ENCODE data around the gene STRADA.
"Not testable (repeated sequence)": the region's sequence is repeated elsewhere in the genome, so short reads cannot be mapped to it uniquely, and the experiment has no call there.

The STRADA gene

GRCh38 chr17:63754046-63754445 lies 12.4 kb upstream of the STRADA start:
- DNase-seq, result no peak

GRCh38 chr17:63753215-63753614 lies 11.6 kb upstream of the STRADA start:
- DNase-seq, result no peak

GRCh38 chr17:63752707-63753106 lies 11.1 kb upstream of the STRADA start:
- no peak for DNase-seq

DNA sequence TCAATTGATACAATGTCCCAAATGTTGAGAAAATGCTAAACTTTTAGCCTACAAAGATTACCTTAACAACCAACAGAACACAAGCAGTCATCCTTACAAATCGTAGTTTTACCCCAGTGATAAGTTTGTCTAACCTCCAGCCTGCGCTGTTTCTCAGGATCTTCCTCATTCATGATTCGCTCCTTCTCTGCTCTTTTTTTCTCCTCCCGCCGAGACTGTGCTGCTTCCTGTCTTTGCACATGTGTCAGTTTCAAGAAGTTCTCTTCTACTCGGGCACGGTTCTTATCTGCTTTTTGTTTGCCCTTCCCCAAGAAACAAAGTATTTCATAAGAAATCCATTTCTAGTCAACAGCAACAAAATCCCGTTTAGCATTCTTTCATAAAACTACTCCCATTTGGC lies 10.2 kb upstream of the STRADA start:
- peak; percentile 57 for DNase-seq

DNA sequence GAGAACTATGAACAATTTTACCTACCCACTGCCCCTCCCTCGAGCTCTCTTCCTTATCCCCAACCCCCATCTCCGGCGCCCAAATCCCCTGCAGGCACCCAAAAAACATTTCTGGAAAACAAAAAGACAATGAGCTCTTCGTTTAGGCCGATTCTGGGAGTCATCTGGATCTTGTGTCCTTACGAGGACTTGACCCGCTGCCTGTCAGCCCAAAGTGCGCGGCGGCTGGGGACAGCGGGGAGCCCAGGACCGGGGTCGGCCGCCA lies 524 bp downstream of the STRADA start:
- peak; percentile 8 for DNase-seq

- DNase-seq, result no peak
Measured at GRCh38 chr17:63740464-63741142, 996 bp downstream of the STRADA start.

DNA sequence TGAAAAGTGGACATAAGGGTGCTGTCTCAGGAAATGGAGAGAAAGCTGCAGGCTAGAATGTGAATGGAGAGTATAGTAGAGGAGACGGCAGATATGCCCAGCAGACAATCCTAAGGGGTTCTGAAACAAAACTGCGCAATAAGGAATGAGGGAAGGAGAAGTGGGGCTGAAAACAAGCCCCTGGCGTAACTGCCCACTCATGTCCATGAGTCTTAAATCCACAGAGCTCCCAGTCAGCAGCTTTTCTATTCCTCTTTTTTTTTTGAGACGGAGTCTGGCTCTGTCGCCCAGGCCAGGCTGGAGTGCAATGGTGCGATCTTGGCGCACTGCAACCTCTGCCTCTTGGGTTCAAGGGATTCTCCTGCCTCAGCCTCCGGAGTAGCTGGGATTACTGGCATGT lies 5.9 kb downstream of the STRADA start:
- DNase-seq, result no peak

DNA sequence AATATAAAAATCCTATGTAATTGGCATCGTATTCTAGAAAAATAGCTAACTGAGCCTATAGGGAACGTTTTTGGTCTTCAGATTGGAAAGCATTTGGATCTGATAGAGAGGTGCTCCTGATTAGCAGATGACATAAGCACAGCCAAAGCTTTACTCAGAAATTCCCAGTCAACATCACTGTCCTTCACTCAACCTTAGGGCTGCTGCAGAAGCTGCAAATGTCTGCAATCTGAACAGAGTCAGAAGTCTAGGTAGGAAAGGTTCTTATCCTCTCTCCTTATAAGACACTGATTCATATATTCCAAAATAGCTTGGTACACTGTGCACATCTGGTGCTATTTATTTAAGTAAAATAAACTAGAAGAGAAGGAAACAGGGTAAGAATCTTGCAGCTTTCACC lies 19.2 kb downstream of the STRADA start:
- DNase-seq, result no peak

- DNase-seq, result not testable (repeated sequence)
Measured at GRCh38 chr17:63720194-63720593, 21.4 kb downstream of the STRADA start.

DNA sequence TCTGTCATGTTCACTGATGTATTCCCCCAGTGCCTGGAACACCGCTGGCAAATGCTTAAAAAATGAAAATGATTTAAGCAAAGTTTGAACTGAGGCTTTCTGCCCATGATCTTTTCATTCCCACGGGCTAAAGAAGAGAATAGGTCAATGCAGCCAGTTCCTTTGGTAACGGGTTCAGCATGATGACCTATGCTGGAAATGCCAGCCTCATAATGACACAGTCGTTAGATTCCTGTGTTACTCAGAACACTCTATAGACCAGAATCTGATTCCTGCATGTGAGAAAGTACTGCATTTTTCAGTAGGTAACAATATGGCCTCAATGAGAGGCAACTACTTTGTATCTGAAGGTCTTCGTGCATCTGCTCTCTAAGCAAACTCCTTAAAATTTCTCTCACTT lies 22.6 kb downstream of the STRADA start:
- DNase-seq, result no peak

- no peak for DNase-seq
Measured at GRCh38 chr17:63716426-63716825, 25.2 kb downstream of the STRADA start.

DNA sequence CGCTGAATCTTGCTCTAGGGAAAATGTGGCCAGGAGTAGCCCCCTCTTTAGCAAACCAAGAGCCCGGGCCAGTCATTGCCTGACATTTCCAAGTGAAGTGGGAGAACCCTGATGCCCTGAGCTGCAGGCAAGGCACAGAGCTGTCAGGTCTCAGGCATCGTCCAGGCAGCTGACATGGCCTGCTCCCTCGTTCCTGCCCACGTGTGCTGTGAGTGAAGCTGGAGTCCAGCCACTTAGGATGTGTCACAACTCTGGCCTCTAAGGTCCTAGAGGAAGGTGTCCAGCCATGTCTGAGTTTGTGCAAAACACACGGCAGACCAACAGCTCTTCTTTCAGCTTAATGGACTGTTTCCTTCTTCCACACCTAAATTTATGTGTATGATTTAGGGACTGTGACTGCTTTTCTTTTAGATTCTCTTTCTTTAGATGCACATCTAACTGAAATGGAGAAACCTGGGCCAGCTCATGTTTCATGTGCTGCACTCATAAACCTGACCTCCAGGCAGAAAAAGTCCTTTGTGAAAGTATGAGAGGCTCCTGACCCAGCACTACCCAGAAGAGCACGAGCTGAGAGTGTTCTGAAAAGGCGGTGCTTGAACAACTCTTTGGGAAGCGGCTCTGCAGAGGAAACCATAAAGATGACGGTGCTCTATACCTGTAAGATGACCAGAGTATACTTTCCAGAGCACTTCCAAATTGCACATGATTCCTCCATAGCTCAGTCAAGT lies 26.9 kb downstream of the STRADA start:
- DNase-seq, result no peak

GRCh38 chr17:63709110-63709509 lies 32.5 kb downstream of the STRADA start:
- no peak for DNase-seq

GRCh38 chr17:63707151-63707550 lies 34.4 kb downstream of the STRADA start:
- no peak for DNase-seq

DNA sequence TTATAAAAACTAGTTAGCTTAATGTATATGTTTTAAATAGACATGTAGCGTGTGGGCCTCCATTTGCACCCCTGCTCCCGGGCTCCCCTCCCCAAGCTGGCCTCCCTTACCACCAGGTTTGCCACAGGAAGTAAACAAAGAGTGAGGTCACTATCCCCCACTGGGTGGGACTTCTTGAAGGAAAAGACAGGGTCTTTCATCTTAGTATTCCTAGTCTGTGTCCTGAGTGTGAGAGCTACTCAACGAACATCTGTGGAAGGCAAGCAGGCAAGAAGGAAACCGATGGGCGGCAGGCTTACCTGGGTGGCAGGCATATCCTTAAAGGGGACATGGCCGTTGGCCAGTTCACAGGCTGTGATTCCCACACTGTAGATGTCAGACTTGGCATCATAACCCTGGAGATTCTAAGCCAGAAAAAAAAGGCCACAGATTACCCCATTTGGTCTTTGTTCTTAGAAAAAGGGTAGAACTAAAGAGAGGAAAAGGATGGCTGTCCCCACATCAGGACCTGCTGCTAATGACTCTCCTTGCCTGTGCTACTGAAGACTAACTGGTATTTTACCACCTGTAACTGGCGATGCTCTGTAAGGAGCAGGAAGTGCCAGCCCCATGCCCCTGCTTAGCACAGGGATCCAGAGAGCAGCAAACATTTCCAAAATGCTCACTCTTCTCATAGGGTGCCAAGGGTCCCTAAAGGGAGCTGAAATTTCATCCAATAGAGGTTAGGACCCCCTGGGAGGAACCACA lies 35.1 kb downstream of the STRADA start:
- no peak for DNase-seq

- DNase-seq, result no peak
Measured at GRCh38 chr17:63705657-63706056, 35.9 kb downstream of the STRADA start.

- DNase-seq, result no peak
Measured at GRCh38 chr17:63704836-63705235, 36.8 kb downstream of the STRADA start.

DNA sequence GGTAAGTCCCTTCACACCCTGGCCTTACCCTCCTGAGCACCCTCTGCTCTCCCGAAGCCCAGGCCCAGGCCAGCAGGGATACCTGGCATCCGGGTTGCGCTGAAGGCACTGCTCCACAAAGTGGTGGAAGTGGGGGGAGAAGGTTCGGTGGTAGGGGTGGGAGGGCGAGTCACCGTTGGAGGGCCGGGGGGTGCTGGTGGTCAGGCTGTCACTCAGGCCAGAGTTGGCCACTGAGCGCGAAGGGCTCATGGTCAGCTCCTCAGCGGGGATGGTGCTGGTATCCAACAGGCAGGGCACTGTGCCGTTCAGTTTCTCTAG lies 37.4 kb downstream of the STRADA start:
- no peak for DNase-seq

- no peak for DNase-seq
Measured at GRCh38 chr17:63703556-63704258, 37.9 kb downstream of the STRADA start.

- no peak for DNase-seq
Measured at GRCh38 chr17:63703029-63703428, 38.6 kb downstream of the STRADA start.

- DNase-seq, result no peak
Measured at GRCh38 chr17:63702721-63703015, 38.9 kb downstream of the STRADA start.

- peak; percentile 89 for DNase-seq
Measured at GRCh38 chr17:63701868-63702720, 39.5 kb downstream of the STRADA start.

DNA sequence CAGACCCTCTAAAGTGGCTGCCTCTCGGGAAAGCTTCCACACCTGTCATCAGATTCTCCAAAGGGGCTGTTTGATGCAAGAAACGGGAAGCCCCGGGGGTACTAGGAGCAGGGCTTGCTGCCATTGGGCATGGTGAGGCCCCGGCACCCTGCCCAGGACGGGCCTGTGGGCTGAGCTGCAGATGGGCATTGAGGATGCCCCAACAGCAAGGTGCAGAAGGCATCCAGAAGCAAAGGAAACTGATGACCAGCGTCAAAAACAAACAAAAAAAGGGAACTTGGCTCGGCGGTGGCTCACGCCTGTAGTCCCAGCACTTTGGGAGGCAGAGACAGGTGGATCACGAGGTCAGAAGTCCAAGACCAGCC lies 40.2 kb downstream of the STRADA start:
- DNase-seq, result no peak
